ENCODE data around the gene SEC16A. TPM values are rescaled to one million over a fixed set of nuclear protein-coding genes. Genes with fewer than 3 reads are reported as not detected.
"Not testable (repeated sequence)": the region's sequence is repeated elsewhere in the genome, so short reads cannot be mapped to it uniquely, and the experiment has no call there.

Gene SEC16A
- total RNA-seq, 1 donor from 2014 or later = 87.3 TPM

DNA sequence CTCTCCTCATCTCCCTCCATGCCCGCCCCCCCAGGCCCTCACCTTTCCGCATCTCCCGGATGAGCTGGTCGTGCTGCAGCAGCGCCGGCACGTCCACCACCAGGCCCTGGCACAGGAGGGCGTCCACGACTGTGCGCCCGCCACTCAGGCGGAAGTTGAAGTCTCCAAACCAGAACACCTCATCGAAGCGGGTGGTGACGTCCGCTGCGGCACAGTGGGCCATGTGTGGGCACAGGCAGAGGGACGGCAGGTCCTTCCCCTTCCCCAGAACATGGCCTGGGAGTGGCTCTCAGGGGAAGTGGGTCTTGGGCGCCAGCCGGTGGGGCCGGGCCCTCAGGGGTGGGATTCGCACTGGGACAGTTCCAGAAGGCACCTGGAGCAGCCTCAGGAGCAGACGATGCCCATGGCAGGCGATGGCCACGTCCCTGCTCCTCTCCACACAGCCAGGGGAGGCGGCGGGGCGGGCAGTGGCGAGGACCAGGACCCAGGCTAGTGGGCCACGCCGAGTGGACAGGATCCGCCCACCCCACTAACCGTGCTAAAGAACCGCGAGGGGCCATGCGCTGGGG, 51.0 kb downstream of the SEC16A start:
- Mint-ChIP-seq H3K4me1 (ENCODE audit: low read depth) (peaks cover 4% of the 10 kb centered on the region), H3K4me3 (no peak overlapping the region), H3K27me3 (ENCODE audit: insufficient read depth) (no peaks in the 10 kb centered on the region), H3K36me3 (ENCODE audit: low read depth) (peaks cover 14% of the 10 kb centered on the region), H3K9me3 (no peaks in the 10 kb centered on the region), H3K27ac (no peak overlapping the region)
- intact Hi-C loops (cut with micrococcal nuclease) = no loop called here
- no peak for DNase-seq (ENCODE audit: low spot score)

DNA sequence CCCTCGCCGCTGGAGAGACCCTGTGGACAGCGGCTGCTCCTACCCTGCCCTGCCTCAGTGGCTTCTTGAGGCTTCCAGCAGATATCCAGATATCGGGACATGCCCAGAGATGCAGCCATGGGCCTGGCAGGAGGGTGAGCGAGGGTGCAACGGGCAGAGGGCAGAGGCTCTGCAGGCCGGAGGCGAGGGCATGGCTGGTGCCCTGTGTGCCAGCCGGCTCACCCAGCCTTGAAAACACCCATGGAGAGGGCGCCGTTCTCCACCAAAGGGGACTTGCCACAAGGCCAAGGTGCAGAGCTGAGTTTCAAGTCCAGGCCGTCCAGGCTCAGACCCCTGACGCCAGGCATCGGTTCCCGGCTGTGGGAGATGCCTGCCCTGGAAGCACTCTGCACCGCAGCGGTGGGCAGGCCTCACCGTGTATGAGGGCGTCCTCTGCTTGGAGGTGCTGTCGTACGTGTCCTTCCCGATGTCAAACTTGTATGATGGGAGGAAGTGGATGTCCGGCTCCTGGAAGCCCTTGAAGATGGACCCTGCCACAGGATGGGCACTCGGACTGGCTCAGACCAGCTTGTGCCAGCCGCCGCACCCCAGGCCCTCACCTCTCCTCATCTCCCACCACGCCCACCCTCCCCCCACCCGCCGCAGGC, 52.1 kb downstream of the SEC16A start:
- Mint-ChIP-seq H3K36me3 (ENCODE audit: low read depth) (peaks cover 15% of the 10 kb centered on the region), H3K9me3 (no peaks in the 10 kb centered on the region), H3K4me3 (no peak overlapping the region), H3K27me3 (ENCODE audit: insufficient read depth) (no peaks in the 10 kb centered on the region), H3K4me1 (ENCODE audit: low read depth) (no peaks in the 10 kb centered on the region), H3K27ac (no peak overlapping the region)
- intact Hi-C loops (cut with micrococcal nuclease) = no loop called here
- DNase-seq (ENCODE audit: low spot score) = no peak

DNA sequence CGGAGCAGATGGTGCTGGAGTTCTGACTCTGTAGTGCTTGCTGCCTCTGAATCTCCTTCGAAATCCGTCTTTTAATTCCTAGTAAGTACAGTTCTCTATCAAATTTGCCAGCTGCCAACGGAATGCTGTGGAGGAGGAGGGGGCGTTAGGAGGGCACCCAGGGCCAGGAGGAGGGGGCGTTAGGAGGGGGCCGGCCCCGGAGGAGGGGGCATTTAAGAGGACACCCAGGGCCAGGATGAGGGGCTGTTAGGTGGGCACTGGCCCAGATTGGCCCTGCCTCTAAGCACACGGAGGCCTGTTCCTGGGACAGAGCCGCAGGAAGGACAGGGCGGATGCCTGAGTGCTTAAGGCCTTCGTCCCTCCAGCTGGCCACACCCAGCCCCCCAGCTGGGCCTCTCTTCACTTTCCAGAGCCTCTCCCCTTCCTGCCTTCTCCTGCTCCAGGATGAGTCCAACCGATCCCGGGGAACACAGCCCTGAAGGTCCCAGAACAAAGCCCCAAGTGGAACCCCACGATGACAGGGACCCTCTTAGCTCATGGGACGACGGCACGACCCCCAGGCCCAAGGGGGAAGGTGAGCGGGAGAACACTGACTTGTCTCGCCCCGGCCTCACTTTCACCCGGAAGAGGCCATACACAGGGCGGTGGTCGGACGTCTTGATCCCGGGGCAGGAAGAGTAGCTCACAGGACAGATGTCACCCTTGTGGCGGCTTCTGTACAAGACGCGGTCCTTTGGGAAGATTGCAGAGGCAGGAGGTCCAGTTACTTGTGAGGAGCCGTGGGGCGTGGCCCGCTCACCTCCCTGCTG, 53.0 kb downstream of the SEC16A start:
- intact Hi-C loops (cut with micrococcal nuclease) = no loop called here
- H3K9me3 Mint-ChIP-seq = no peaks in the 10 kb centered on the region
- DNase-seq (ENCODE audit: low spot score) = no peak
- H3K4me3 Mint-ChIP-seq = no peak overlapping the region
- no peak overlapping the region for H3K27ac Mint-ChIP-seq
- no peaks in the 10 kb centered on the region for H3K27me3 Mint-ChIP-seq (ENCODE audit: insufficient read depth)
- H3K36me3 Mint-ChIP-seq (ENCODE audit: low read depth) = peaks cover 20% of the 10 kb centered on the region
- H3K4me1 Mint-ChIP-seq (ENCODE audit: low read depth) = no peaks in the 10 kb centered on the region

DNA sequence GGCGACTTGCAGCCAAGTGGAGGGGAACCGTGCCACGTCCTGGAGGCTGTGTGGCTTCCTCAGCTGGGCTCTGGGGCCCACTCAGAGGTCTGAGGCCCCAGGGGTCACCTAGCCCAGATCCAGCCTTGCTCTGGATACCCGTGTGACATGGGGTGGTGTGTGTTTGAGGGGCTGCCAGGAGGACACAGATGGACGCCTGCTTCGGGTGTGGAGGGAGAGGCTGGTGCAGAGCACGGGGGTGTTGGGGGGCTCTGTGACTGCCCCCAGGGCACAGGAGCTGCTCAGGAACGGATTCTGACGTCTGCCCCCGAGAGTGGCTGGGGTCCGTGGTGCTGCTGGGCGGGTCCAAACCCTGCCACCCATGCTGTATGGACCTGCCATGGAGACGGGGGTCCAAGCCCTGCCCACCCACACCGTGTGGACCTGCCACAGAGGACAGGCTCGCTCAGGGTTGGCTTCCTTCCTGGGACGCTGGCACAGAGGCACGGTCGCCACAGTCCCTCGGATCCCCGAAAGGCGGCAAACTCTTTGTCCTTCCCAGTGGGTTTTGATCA, 53.7 kb downstream of the SEC16A start:
- H3K27me3 Mint-ChIP-seq (ENCODE audit: insufficient read depth) = no peaks in the 10 kb centered on the region
- intact Hi-C loops (cut with micrococcal nuclease) = no loop called here
- no peaks in the 10 kb centered on the region for H3K9me3 Mint-ChIP-seq
- H3K27ac Mint-ChIP-seq = no peak overlapping the region
- peaks cover 20% of the 10 kb centered on the region for H3K36me3 Mint-ChIP-seq (ENCODE audit: low read depth)
- DNase-seq (ENCODE audit: low spot score) = no peak
- H3K4me3 Mint-ChIP-seq = no peak overlapping the region
- H3K4me1 Mint-ChIP-seq (ENCODE audit: low read depth) = no peaks in the 10 kb centered on the region

DNA sequence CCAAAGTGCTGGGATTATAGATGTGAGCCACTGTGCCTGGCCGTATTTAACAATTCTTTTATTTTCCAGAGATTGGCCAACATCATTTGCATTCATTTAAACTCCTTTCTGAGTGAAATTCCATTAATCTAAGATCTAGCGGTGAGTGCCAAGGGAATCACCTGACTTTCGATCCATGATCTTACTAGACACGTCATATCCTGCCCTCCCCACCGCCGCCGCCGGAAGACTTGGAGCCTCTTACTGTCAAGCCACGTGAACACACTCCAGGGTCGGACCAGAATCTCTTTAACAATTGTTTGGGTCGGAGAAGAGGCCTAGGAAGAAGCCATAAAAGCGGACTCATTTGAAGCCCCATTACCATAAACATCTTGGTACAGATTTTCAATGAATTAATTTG, 56.1 kb downstream of the SEC16A start:
- intact Hi-C loops (cut with micrococcal nuclease) = no loop called here
- Mint-ChIP-seq H3K27me3 (ENCODE audit: insufficient read depth) (no peaks in the 10 kb centered on the region), H3K36me3 (ENCODE audit: low read depth) (peaks cover 23% of the 10 kb centered on the region), H3K27ac (no peak overlapping the region), H3K4me3 (no peak overlapping the region), H3K4me1 (ENCODE audit: low read depth) (no peaks in the 10 kb centered on the region), H3K9me3 (no peaks in the 10 kb centered on the region)
- DNase-seq (ENCODE audit: low spot score) = no peak

- H3K9me3 Mint-ChIP-seq; intact Hi-C loops (cut with micrococcal nuclease); H3K27ac Mint-ChIP-seq; DNase-seq (ENCODE audit: low spot score); H3K4me1 Mint-ChIP-seq (ENCODE audit: low read depth); H3K27me3 Mint-ChIP-seq (ENCODE audit: insufficient read depth); H3K4me3 Mint-ChIP-seq: not testable (repeated sequence)
- H3K36me3 Mint-ChIP-seq (ENCODE audit: low read depth) = peaks cover 27% of the 10 kb centered on the region
Measured at GRCh38 chr9:136425367-136425766, 57.5 kb downstream of the SEC16A start.

DNA sequence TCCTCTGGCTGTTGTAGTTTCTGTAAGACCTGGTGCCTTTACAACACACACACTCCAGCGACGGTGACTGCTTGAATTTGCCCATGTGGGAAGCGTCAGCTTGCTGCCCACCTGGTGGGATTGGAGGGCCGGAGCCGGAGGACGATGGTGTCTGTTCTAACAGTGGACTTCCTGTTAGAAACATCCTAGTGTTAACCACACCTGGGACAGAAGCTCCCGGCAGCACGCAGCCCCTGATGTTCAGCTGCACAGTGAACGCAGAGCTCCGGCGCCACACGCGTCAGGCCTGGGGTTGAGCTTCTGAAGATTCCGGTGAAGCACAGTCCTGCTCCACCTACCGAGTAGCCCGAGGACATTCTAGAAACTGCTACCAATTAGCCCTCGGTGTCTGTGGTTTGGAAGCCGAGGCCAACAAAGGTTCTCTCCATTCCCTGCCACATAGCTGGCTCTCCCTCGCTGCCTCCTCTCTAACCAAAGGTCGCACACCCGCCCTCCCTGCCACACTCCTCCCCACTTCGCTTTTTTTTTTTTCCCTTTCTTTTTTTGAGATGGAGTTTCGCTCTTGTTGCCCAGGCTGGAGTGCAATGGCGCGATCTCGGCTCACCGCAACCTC, 58.0 kb downstream of the SEC16A start:
- intact Hi-C loops (cut with micrococcal nuclease) = no loop called here
- no peaks in the 10 kb centered on the region for H3K27me3 Mint-ChIP-seq (ENCODE audit: insufficient read depth)
- H3K36me3 Mint-ChIP-seq (ENCODE audit: low read depth) = peaks cover 23% of the 10 kb centered on the region
- H3K27ac Mint-ChIP-seq = no peak overlapping the region
- H3K9me3 Mint-ChIP-seq = no peaks in the 10 kb centered on the region
- H3K4me1 Mint-ChIP-seq (ENCODE audit: low read depth) = no peaks in the 10 kb centered on the region
- DNase-seq (ENCODE audit: low spot score) = no peak
- H3K4me3 Mint-ChIP-seq = no peak overlapping the region

DNA sequence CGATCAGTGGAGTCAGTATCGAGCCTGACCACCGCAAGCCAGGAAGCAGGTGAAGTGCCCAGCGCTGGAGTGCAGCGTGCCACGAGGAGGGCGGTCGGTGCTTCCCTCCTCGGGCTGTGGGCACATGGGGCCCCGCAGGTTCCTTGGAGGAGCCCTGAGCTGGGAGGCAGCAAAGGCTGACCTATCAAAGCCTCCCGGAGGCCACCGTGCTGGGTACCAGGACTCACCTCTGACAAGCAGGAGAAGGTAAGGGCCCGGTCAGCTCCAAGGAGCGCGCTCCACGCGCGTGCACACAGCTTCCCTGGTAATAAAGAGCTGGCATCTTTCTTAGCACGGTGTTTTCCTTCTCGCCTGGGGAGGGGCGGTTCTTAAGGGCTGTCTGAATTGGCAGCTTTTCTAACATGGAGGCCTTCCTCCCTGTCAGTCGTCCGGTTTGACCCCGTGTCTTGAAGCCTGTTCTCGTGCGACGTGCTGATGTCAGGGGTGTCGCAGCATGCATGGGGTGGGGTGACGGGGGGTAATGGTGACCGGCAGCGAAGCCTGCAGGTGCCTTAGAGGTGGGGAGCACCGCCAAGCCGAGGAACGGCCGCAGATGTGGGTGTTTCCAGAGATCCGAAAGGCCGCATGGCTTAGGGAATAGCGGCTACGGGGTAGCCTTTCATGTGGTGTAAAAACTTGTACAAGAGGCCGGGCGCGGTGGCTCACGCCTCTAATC, 59.3 kb downstream of the SEC16A start:
- Mint-ChIP-seq H3K27me3 (ENCODE audit: insufficient read depth) (no peaks in the 10 kb centered on the region), H3K9me3 (no peaks in the 10 kb centered on the region), H3K4me3 (no peak overlapping the region), H3K36me3 (ENCODE audit: low read depth) (peaks cover 25% of the 10 kb centered on the region), H3K27ac (no peak overlapping the region), H3K4me1 (ENCODE audit: low read depth) (no peaks in the 10 kb centered on the region)
- intact Hi-C loops (cut with micrococcal nuclease) = no loop called here
- DNase-seq (ENCODE audit: low spot score) = no peak

DNA sequence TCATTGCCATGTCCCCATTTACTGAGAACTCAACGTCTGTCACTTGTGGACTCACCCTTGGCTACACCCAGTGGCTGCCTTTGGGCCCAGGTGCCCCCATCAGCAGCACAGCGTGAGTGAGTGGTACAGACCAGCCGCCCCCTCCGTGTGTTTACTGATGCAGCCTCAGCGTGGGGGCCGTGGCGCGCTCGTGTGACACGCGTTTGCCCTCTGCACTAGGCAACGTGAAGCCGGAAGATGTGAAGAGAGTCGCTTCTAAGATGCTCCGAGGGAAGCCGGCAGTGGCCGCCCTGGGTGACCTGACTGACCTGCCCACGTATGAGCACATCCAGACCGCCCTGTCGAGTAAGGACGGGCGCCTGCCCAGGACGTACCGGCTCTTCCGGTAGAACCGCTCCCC, 60.0 kb downstream of the SEC16A start:
- Mint-ChIP-seq H3K27ac (no peak overlapping the region), H3K27me3 (ENCODE audit: insufficient read depth) (no peaks in the 10 kb centered on the region), H3K4me3 (no peak overlapping the region), H3K4me1 (ENCODE audit: low read depth) (no peaks in the 10 kb centered on the region), H3K36me3 (ENCODE audit: low read depth) (peaks cover 23% of the 10 kb centered on the region), H3K9me3 (no peaks in the 10 kb centered on the region)
- intact Hi-C loops (cut with micrococcal nuclease) = no loop called here
- no peak for DNase-seq (ENCODE audit: low spot score)

GRCh38 chr9:136421791-136422190, 61.0 kb downstream of the SEC16A start:
- H3K27ac Mint-ChIP-seq = no peak overlapping the region
- intact Hi-C loops (cut with micrococcal nuclease) = no loop called here
- H3K27me3 Mint-ChIP-seq (ENCODE audit: insufficient read depth) = no peaks in the 10 kb centered on the region

DNA sequence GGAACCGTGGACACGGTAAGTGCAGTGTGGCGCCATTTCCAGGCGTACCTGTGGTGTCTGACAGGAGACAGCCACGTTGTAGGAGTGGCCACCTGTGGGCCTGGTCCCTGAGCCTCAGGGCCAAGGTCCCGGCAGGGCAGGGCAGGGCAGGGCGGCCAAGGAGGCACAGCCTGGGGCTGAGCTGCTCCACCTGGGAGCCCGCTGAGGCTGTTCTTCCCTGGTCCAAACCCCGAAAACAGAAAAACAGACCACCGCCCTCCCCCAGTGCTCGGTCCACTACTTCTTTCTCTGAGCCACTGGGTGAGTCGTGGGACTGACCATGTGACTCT, 63.8 kb downstream of the SEC16A start:
- Mint-ChIP-seq H3K4me3 (no peak overlapping the region), H3K36me3 (ENCODE audit: low read depth) (peaks cover 32% of the 10 kb centered on the region), H3K4me1 (ENCODE audit: low read depth) (no peaks in the 10 kb centered on the region), H3K27me3 (ENCODE audit: insufficient read depth) (no peaks in the 10 kb centered on the region), H3K27ac (no peak overlapping the region), H3K9me3 (no peaks in the 10 kb centered on the region)
- DNase-seq (ENCODE audit: low spot score) = no peak
- intact Hi-C loops (cut with micrococcal nuclease) = no loop called here

More at GRCh38 chr9:136421791-136422190, 61.0 kb downstream of the SEC16A start:
- no peak for DNase-seq (ENCODE audit: low spot score)
- Mint-ChIP-seq H3K36me3 (ENCODE audit: low read depth) (peaks cover 25% of the 10 kb centered on the region), H3K9me3 (no peaks in the 10 kb centered on the region), H3K4me3 (no peak overlapping the region), H3K4me1 (ENCODE audit: low read depth) (no peaks in the 10 kb centered on the region)

GRCh38 chr9:136418182-136419091, 64.4 kb downstream of the SEC16A start:
- Mint-ChIP-seq H3K4me3 (no peak overlapping the region), H3K9me3 (no peaks in the 10 kb centered on the region), H3K36me3 (ENCODE audit: low read depth) (peaks cover 39% of the 10 kb centered on the region)

More at GRCh38 chr9:136418182-136419091, 64.4 kb downstream of the SEC16A start:
- no peaks in the 10 kb centered on the region for H3K27me3 Mint-ChIP-seq (ENCODE audit: insufficient read depth)
- no peak overlapping the region for H3K27ac Mint-ChIP-seq
- intact Hi-C loops (cut with micrococcal nuclease) = no loop called here
- peaks cover 5% of the 10 kb centered on the region for H3K4me1 Mint-ChIP-seq (ENCODE audit: low read depth)
- no peak for DNase-seq (ENCODE audit: low spot score)

All from activated T-helper 1 cell treated with anti-CD3 and anti-CD28 coated beads, Interleukin-12 subunit alpha, Interleukin-12 subunit beta, Interleukin-2, Interleukin-4 antibody, amounts not matched to agents 30 ng/mL and 10 ng/mL and 1 ng/mL, durations not matched to agents 14 hours and 24 hours and 36 hours (primary cell).